Stimulated activated memory B cell treated with anti-CD40 and anti-IgM and Interleukin-4, amounts not matched to agents 10 μg/mL and 1 μg/mL and 100 μg/mL, for 72 hours (primary cell): Measurements from ENCODE around the gene NTM.
"Not testable (repeated sequence)": the region's sequence is repeated elsewhere in the genome, so short reads cannot be mapped to it uniquely, and the experiment has no call there.

Experiments used
- ATAC-seq: fragments of 150-1000 bp; cut with Tn5 transposase; 2 replicates; pipeline ENCODE4 v1.10.0; 2021
- H3K27ac Mint-ChIP-seq: one replicate; pipeline ENCODE4 v1.8.0; 2022; ENCODE audit warnings: mild to moderate bottlenecking, mixed read lengths
- H3K27me3 Mint-ChIP-seq: one replicate; pipeline ENCODE4 v1.8.0; 2022; ENCODE audit warnings: mixed read lengths
- H3K36me3 Mint-ChIP-seq: one replicate; pipeline ENCODE4 v1.8.0; 2022; ENCODE audit warnings: mixed read lengths
- H3K4me1 Mint-ChIP-seq: one replicate; pipeline ENCODE4 v1.8.0; 2022; ENCODE audit warnings: mixed read lengths
- H3K4me3 Mint-ChIP-seq: one replicate; pipeline ENCODE4 v1.8.0; 2022; ENCODE audit warnings: mild to moderate bottlenecking, moderate library complexity, mixed read lengths
- H3K9me3 Mint-ChIP-seq: one replicate; pipeline ENCODE4 v1.8.0; 2022; ENCODE audit warnings: mixed read lengths

NTM gene

DNA sequence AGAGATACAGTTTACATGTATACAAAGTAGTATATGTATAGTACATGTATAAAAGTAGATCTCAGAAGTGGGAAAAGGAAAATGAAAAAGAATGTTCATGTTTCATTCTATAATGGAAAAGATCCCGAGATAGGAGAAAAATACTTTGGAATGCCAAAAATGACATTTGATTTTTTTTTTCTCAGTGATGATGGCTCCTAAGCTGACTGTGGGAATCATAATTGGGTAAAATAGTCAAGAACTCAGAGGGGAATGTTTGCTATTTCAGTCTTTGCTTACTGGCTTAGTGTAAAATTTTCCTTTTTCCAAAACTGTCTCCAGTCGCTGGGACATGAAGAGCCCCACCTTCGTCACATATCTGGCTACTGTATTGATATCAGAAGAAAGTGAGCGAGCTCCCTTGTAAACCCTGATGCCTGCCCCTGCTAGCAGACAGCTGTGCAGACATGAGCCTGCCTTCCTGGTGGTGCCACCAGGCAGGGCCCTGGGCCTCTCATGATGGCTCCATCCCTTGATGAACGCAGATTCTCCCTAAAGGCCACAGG lies 944.6 kb downstream of the NTM start:
- no peak overlapping the region for H3K27ac Mint-ChIP-seq
- H3K27me3 Mint-ChIP-seq: no peaks in the 10 kb centered on the region
- H3K36me3 Mint-ChIP-seq: no peaks in the 10 kb centered on the region
- ATAC-seq: no peak
- no peaks in the 10 kb centered on the region for H3K4me1 Mint-ChIP-seq
- H3K4me3 Mint-ChIP-seq: no peak overlapping the region
- H3K9me3 Mint-ChIP-seq: no peaks in the 10 kb centered on the region

DNA sequence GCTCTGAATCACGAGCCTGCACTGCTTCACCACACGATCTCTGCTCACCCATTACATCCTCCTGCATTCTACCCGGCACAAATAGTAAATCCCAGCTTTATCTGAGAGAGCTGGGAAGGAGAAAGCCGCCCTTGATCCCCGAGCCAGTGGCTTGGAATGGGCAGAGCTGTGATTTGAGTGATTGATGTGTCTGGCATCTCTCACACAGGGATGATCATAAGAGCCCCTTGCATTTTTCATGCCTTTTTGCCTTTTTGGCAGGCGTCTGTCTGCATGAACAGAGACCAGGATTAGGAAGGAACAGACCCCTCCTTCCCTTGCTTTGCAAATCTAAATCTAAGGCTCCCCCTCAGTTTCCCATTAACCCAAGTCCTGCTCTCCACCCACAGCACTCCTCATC lies 945.3 kb downstream of the NTM start:
- Mint-ChIP-seq H3K9me3 (no peaks in the 10 kb centered on the region), H3K4me3 (no peak overlapping the region), H3K4me1 (no peaks in the 10 kb centered on the region), H3K27me3 (no peaks in the 10 kb centered on the region), H3K27ac (no peak overlapping the region), H3K36me3 (no peaks in the 10 kb centered on the region)
- ATAC-seq: no peak

- no peaks in the 10 kb centered on the region for H3K27me3 Mint-ChIP-seq
Measured at GRCh38 chr11:132318421-132319157, 948.2 kb downstream of the NTM start.

GRCh38 chr11:132319419-132319818 lies 949.0 kb downstream of the NTM start:
- not testable (repeated sequence) for H3K9me3 Mint-ChIP-seq, H3K27ac Mint-ChIP-seq, H3K27me3 Mint-ChIP-seq, H3K4me1 Mint-ChIP-seq, ATAC-seq, H3K4me3 Mint-ChIP-seq, H3K36me3 Mint-ChIP-seq

More at GRCh38 chr11:132318421-132319157, 948.2 kb downstream of the NTM start:
- Mint-ChIP-seq H3K36me3 (no peaks in the 10 kb centered on the region), H3K27ac (no peak overlapping the region), H3K9me3 (no peaks in the 10 kb centered on the region), H3K4me1 (no peaks in the 10 kb centered on the region), H3K4me3 (no peak overlapping the region)
- no peak for ATAC-seq

GRCh38 chr11:132330515-132330914 lies 960.1 kb downstream of the NTM start:
- no peaks in the 10 kb centered on the region for H3K27me3 Mint-ChIP-seq
- H3K4me1 Mint-ChIP-seq: no peaks in the 10 kb centered on the region
- no peaks in the 10 kb centered on the region for H3K36me3 Mint-ChIP-seq
- H3K9me3 Mint-ChIP-seq: peaks cover 7% of the 10 kb centered on the region
- H3K27ac Mint-ChIP-seq: no peak overlapping the region
- no peak overlapping the region for H3K4me3 Mint-ChIP-seq
- no peak for ATAC-seq

GRCh38 chr11:132332521-132332920 lies 962.1 kb downstream of the NTM start:
- Mint-ChIP-seq H3K9me3 (peaks cover 7% of the 10 kb centered on the region), H3K27me3 (no peaks in the 10 kb centered on the region), H3K27ac (no peak overlapping the region), H3K36me3 (no peaks in the 10 kb centered on the region), H3K4me3 (no peak overlapping the region), H3K4me1 (no peaks in the 10 kb centered on the region)
- no peak for ATAC-seq

GRCh38 chr11:132334769-132335280 lies 964.4 kb downstream of the NTM start:
- peaks cover 5% of the 10 kb centered on the region for H3K9me3 Mint-ChIP-seq
- no peak overlapping the region for H3K4me3 Mint-ChIP-seq
- H3K27ac Mint-ChIP-seq: no peak overlapping the region
- H3K36me3 Mint-ChIP-seq: no peaks in the 10 kb centered on the region
- ATAC-seq: no peak
- no peaks in the 10 kb centered on the region for H3K27me3 Mint-ChIP-seq
- no peaks in the 10 kb centered on the region for H3K4me1 Mint-ChIP-seq

DNA sequence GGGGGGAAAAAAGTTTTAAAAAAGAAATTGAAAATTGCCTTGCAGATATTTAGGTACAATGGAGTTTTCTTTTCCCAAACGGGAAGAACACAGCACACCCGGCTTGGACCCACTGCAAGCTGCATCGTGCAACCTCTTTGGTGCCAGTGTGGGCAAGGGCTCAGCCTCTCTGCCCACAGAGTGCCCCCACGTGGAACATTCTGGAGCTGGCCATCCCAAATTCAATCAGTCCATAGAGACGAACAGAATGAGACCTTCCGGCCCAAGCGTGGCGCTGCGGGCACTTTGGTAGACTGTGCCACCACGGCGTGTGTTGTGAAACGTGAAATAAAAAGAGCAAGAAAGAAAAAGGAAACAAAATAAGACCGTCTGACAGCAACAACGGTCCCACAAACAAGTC lies 964.9 kb downstream of the NTM start:
- Mint-ChIP-seq H3K27me3 (no peaks in the 10 kb centered on the region), H3K36me3 (no peaks in the 10 kb centered on the region), H3K9me3 (peaks cover 5% of the 10 kb centered on the region), H3K27ac (no peak overlapping the region), H3K4me1 (no peaks in the 10 kb centered on the region), H3K4me3 (no peak overlapping the region)
- ATAC-seq: no peak

DNA sequence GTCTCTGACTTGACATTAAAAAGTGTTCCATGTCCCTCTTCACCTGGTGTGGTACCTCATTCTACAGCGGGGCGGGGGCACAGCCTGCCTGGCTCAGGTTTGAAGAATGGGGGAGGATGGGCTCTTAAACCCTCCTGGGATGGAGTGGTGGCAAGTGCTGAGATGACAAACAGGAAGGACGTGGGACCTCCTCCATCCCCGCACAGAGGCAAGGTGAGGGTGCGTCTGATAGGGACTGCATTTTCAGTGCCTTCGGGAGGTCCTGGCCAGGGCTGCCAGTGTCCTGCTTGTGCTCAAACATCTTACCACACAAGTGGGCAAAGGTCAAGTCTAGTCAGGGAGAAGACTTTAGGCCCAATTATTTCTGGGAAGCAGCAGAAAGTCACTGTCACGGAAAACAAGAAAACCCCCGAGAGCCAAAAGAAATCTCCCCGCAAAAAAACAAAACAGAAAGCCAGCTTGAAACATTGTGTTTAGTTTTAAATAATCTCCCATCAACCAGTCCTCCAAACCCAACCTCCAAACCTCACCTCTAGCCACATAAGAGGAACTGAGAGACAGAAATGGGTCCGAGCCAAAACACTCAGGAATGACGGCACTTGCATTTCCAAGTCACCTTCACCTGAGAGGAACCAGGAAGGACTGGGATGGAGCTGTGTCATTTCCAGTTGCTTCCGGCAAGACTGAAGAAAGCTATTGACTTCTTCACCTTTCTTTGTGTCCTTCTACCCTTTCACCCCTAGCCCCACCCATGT lies 966.5 kb downstream of the NTM start:
- Mint-ChIP-seq H3K36me3 (no peaks in the 10 kb centered on the region), H3K4me3 (no peak overlapping the region), H3K4me1 (no peaks in the 10 kb centered on the region), H3K27me3 (no peaks in the 10 kb centered on the region), H3K9me3 (peaks cover 3% of the 10 kb centered on the region), H3K27ac (no peak overlapping the region)
- no peak for ATAC-seq

DNA sequence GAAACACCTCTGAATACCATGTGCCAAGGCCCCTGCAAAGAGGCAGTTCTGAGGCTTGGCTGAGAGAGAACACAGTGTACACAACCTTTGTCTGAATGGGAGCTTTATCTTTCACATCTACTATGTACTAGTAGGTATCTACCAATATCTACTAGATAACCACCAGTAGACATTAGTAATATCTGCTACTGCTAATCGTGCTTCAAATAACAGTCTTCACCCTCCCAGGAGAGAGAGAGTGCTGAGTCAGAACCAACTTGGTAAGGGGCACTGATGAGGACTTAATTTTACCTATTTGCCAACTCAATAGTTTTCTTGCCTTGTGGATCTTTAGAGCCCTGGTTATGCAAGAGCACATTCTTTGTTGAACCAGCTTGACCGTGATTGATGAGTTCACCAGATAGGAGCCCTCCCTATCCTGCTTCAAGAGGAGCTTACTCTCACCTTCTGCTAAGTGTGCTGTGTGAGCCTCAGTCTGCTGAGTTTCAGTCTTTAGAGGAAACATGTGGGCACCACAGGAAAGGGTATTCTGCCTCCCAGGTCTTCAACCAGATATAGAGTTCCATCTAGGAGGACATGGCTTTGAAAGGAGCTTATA lies 967.5 kb downstream of the NTM start:
- H3K4me1 Mint-ChIP-seq: no peaks in the 10 kb centered on the region

GRCh38 chr11:132342408-132342807 lies 972.0 kb downstream of the NTM start:
- Mint-ChIP-seq H3K4me3 (no peak overlapping the region), H3K27ac (no peak overlapping the region), H3K36me3 (no peaks in the 10 kb centered on the region), H3K27me3 (no peaks in the 10 kb centered on the region), H3K9me3 (peaks cover 3% of the 10 kb centered on the region), H3K4me1 (no peaks in the 10 kb centered on the region)
- ATAC-seq: no peak

More for the DNA sequence above, 967.5 kb downstream of the NTM start:
- peaks cover 3% of the 10 kb centered on the region for H3K9me3 Mint-ChIP-seq
- no peaks in the 10 kb centered on the region for H3K27me3 Mint-ChIP-seq
- H3K36me3 Mint-ChIP-seq: no peaks in the 10 kb centered on the region
- ATAC-seq: no peak
- no peak overlapping the region for H3K4me3 Mint-ChIP-seq
- H3K27ac Mint-ChIP-seq: no peak overlapping the region

- H3K27ac Mint-ChIP-seq: no peak overlapping the region
- H3K27me3 Mint-ChIP-seq: no peaks in the 10 kb centered on the region
- H3K9me3 Mint-ChIP-seq: peaks cover 3% of the 10 kb centered on the region
- ATAC-seq: no peak
- no peaks in the 10 kb centered on the region for H3K36me3 Mint-ChIP-seq
- H3K4me3 Mint-ChIP-seq: no peak overlapping the region
- H3K4me1 Mint-ChIP-seq: no peaks in the 10 kb centered on the region
Measured at GRCh38 chr11:132343445-132344175, 973.2 kb downstream of the NTM start.

DNA sequence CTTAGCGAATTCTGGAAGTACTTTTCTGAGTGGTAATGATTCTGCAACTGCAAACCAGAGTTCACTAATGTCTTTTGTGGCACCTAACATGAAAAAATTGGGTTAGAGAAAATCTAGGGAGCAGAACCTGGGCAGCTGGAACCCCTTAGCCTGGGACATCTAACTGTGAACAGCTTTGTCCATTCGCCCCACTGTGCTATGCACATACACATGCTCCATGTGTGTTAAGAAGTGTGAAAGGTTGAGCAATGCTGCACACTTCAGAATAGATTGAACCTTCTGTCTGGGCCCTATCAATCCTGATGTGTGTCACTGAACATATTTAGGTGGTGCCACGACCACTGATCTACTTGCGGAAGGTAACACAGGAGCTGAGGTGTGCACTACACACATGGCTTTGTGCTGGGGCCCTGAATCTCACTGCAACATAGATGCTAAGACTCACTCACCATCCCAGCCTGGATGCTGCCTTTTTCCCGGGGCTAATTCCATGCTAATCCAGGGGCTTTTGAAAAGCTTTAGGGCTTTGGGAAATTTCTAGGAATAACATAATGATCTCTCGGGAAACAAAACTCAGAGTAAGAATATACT lies 976.2 kb downstream of the NTM start:
- no peaks in the 10 kb centered on the region for H3K27me3 Mint-ChIP-seq
- no peak overlapping the region for H3K27ac Mint-ChIP-seq
- no peaks in the 10 kb centered on the region for H3K4me1 Mint-ChIP-seq
- no peak for ATAC-seq
- H3K36me3 Mint-ChIP-seq: no peaks in the 10 kb centered on the region
- H3K9me3 Mint-ChIP-seq: no peaks in the 10 kb centered on the region
- H3K4me3 Mint-ChIP-seq: no peak overlapping the region

DNA sequence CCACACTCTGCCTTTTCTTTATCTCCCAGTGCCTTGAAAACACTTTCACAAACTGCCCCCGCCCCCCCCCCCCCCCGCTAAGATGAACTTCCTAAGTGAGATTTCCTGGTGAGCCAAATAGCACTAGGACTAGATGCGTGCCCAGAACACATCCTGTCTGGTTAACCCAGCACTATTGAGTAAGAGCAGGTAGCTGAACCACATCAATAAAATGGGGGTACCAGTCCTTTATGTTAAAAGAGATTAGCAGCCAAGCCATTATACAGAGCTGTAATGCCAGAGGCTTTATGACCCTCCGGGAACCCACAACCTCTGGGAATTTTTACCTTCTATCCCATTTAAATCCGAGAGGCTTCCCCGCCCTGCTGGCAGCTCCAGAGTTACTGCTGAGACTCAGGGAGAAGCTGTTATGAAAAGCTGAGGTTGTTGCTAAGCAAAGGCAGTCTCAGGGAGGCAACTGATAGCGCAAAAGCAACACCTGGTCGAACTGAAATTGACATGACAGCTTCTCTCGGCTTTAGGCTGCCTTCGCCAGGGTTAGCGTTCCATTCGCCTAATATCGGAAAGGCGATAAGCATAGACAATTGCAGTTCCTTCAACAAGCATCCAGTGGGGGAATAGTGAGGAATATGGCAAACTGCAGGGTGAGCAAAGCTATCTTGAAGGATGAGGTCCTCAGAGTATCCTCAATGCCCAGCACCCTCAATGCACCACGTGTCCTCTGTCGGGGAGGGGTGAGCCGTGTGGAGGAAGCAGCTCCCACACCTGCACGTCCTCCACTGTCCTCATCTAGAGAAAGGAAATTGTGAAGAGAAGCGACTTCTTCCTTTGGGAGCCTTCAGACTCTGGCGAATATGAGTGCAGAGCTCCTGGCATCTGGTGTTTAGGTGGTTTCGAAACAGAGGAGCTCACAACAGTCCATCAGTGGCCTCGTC lies 977.0 kb downstream of the NTM start:
- H3K4me3 Mint-ChIP-seq: no peak overlapping the region
- no peaks in the 10 kb centered on the region for H3K9me3 Mint-ChIP-seq
- H3K27ac Mint-ChIP-seq: no peak overlapping the region
- H3K27me3 Mint-ChIP-seq: no peaks in the 10 kb centered on the region
- no peaks in the 10 kb centered on the region for H3K4me1 Mint-ChIP-seq
- H3K36me3 Mint-ChIP-seq: no peaks in the 10 kb centered on the region
- ATAC-seq: no peak
